ENCODE data around the gene CLTC. TPM values are rescaled to one million over a fixed set of nuclear protein-coding genes. Genes with fewer than 3 reads are reported as not detected.

CLTC gene
- total RNA-seq, 1 experiment from 2014 or later = 254 TPM

- no peak overlapping the region for H4K91ac ChIP-seq (ENCODE audit: insufficient read length, low read depth, low read length)
- Mint-ChIP-seq H3K4me1 (peaks cover 10 to 12% of the 10 kb centered on the region in 2 experiments), H3K4me3 (no peak overlapping the region), H3K27me3 (ENCODE audit: low read depth) (no peaks in the 10 kb centered on the region), H3K36me3 (ENCODE audit: insufficient read depth in 1 of 3, low read depth in 3 of 3) (peaks cover 0 to 4% (median 0%) of the 10 kb centered on the region in 3 experiments; a peak in 2 of 7 replicates), H3K27ac (peak overlapping the region in 1 of 3 experiments; percentile 41; a peak in 1 of 7 replicates), H3K9me3 (no peaks in the 10 kb centered on the region)
- H3K4me1 ChIP-seq (ENCODE audit: insufficient read depth, low read length) = no peaks in the 10 kb centered on the region; the same call in 1 of the 2 replicates
- H3K23ac ChIP-seq (ENCODE audit: insufficient read length, low read depth, low read length) = no peak overlapping the region
- H3K27me3 ChIP-seq (ENCODE audit: insufficient read depth, low read length) = no peaks in the 10 kb centered on the region
- H4K20me1 ChIP-seq (ENCODE audit: control insufficient read depth, insufficient read depth, insufficient read length) = no peaks in the 10 kb centered on the region
- no peak overlapping the region for H2AK5ac ChIP-seq (ENCODE audit: insufficient read length, low read length)
- no peak overlapping the region for H2BK20ac ChIP-seq (ENCODE audit: low read depth, low read length, poor library complexity, severe bottlenecking)
- DNase-seq = no peak
- H4K5ac ChIP-seq (ENCODE audit: insufficient read length, low read depth, low read length) = no peak overlapping the region
- no peak overlapping the region for H2BK12ac ChIP-seq (ENCODE audit: insufficient read length, low read depth, low read length)
- H3K56ac ChIP-seq (ENCODE audit: insufficient read length, low read depth, low read length) = no peak overlapping the region
- no peaks in the 10 kb centered on the region for H3K9me3 ChIP-seq (ENCODE audit: control insufficient read depth, low read depth, low read length)
- no peak overlapping the region for H3K4me2 ChIP-seq (ENCODE audit: insufficient read depth, insufficient read length, low read length)
- no peak overlapping the region for H3K27ac ChIP-seq (ENCODE audit: insufficient read length, low read depth, low read length)
- H3K14ac ChIP-seq (ENCODE audit: insufficient read depth, low read length) = no peak overlapping the region
- no peak overlapping the region for H3K18ac ChIP-seq (ENCODE audit: insufficient read length, low read depth, low read length)
- no peak overlapping the region for H3T11ph ChIP-seq (ENCODE audit: low read length)
- H2AFZ ChIP-seq (ENCODE audit: low read length) = no peak overlapping the region
- no peaks in the 10 kb centered on the region for H3K79me1 ChIP-seq (ENCODE audit: insufficient read depth, low read depth, low read length, poor library complexity, severe bottlenecking)
- H2BK120ac ChIP-seq (ENCODE audit: low read depth, low read length, poor library complexity, severe bottlenecking) = no peak overlapping the region
- no peak overlapping the region for H2BK15ac ChIP-seq (ENCODE audit: low read depth, low read length)
- TF ChIP-seq, protein P1, sequence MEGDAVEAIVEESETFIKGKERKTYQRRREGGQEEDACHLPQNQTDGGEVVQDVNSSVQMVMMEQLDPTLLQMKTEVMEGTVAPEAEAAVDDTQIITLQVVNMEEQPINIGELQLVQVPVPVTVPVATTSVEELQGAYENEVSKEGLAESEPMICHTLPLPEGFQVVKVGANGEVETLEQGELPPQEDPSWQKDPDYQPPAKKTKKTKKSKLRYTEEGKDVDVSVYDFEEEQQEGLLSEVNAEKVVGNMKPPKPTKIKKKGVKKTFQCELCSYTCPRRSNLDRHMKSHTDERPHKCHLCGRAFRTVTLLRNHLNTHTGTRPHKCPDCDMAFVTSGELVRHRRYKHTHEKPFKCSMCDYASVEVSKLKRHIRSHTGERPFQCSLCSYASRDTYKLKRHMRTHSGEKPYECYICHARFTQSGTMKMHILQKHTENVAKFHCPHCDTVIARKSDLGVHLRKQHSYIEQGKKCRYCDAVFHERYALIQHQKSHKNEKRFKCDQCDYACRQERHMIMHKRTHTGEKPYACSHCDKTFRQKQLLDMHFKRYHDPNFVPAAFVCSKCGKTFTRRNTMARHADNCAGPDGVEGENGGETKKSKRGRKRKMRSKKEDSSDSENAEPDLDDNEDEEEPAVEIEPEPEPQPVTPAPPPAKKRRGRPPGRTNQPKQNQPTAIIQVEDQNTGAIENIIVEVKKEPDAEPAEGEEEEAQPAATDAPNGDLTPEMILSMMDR (conservative IDR thresholded peaks at IDR 0.05) = no peak
- no CpG with 5 or more reads among the region's 1 CpG for WGBS (ENCODE audit: extremely low coverage, insufficient read length, low lambda C conversion rate)
- no peak overlapping the region for H3K4ac ChIP-seq (ENCODE audit: low read depth, low read length)
- no peak overlapping the region for H2BK5ac ChIP-seq (ENCODE audit: insufficient read length, low read length)
- no peaks in the 10 kb centered on the region for H3K23me2 ChIP-seq (ENCODE audit: insufficient read length, low read depth, low read length, poor library complexity, severe bottlenecking)
- H4K8ac ChIP-seq (replicated peaks; ENCODE audit: insufficient read length, low read depth, low read length) = no peak overlapping the region
- H3K79me2 ChIP-seq (ENCODE audit: insufficient read depth, low read length) = no peaks in the 10 kb centered on the region
- no peak overlapping the region for H3K9ac ChIP-seq (ENCODE audit: extremely low read depth, insufficient read length, low read length)
These were observed 103.3 kb downstream of the CLTC start for GRCh38 chr17:59723041-59723440.

All from H9 (cell line).